ENCODE data around the gene SCT.

SCT gene

DNA sequence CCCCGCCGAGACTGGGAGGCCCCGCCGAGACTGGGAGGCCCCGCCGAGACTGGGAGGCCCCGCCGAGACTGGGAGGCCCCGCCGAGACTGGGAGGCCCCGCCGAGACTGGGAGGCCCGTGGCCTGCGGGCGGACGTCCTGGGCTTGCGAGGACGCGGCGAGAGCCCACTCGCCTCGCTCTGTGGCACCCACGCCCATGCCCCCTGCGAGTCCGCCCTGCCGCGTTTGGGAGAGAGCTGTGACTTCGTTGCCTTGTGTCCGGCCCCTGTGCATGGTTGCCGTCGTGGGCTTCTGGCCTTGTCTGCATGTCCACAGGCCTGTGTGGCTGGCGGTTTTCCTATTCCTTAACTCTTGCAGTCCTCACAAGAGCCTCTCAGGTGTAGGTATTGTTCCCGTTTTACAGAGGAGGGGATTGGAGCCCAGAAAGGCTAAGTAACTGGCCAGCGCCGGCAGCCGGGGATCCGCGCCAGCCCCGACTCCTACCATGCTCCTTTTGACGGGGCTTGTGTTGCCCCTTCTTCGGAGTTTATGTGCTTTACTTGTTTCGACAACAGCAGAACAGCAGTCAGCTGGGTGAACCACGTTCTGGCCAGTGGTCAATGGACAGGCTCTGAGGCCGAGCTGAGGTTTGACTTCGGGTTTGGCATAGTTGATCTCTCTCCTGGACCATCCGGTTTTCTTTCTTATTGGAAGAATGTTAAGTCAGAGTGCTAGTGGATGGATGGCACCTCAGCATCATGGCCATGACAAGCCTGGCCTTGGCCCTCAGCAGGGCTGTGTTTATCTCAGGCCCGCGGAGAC, 50.0 kb downstream of the SCT start:
- H3K4me3 ChIP-seq (ENCODE audit: low read depth, low read length) = peak overlapping the region; percentile 93
- TF ChIP-seq CTCF (conservative IDR thresholded peaks at IDR 0.05; ENCODE audit: low read depth, low read length) = no peak
- DNase-seq (ENCODE audit: low read depth) = peak; percentile 34
